GM12801 (cell line): ENCODE measurements around the gene MPV17.

Experiments
- TF ChIP-seq, protein P1 (sequence below): IDR thresholded peaks from one replicate; pipeline ENCODE4 v1.5.1; 2011; ENCODE audit warnings: control low read depth; ENCODE audit not compliant: insufficient read length; ENCODE audit errors: extremely low read depth

The MPV17 gene, protein sequence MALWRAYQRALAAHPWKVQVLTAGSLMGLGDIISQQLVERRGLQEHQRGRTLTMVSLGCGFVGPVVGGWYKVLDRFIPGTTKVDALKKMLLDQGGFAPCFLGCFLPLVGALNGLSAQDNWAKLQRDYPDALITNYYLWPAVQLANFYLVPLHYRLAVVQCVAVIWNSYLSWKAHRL

GRCh38 chr2:27322766-27323595 is at the start of gene MPV17:
MPV17 (minus strand) TSS chr2:27323097; CDS start chr2:27322517, 580 bp downstream.
- TF ChIP-seq, protein P1, sequence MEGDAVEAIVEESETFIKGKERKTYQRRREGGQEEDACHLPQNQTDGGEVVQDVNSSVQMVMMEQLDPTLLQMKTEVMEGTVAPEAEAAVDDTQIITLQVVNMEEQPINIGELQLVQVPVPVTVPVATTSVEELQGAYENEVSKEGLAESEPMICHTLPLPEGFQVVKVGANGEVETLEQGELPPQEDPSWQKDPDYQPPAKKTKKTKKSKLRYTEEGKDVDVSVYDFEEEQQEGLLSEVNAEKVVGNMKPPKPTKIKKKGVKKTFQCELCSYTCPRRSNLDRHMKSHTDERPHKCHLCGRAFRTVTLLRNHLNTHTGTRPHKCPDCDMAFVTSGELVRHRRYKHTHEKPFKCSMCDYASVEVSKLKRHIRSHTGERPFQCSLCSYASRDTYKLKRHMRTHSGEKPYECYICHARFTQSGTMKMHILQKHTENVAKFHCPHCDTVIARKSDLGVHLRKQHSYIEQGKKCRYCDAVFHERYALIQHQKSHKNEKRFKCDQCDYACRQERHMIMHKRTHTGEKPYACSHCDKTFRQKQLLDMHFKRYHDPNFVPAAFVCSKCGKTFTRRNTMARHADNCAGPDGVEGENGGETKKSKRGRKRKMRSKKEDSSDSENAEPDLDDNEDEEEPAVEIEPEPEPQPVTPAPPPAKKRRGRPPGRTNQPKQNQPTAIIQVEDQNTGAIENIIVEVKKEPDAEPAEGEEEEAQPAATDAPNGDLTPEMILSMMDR, result no peak

DNA sequence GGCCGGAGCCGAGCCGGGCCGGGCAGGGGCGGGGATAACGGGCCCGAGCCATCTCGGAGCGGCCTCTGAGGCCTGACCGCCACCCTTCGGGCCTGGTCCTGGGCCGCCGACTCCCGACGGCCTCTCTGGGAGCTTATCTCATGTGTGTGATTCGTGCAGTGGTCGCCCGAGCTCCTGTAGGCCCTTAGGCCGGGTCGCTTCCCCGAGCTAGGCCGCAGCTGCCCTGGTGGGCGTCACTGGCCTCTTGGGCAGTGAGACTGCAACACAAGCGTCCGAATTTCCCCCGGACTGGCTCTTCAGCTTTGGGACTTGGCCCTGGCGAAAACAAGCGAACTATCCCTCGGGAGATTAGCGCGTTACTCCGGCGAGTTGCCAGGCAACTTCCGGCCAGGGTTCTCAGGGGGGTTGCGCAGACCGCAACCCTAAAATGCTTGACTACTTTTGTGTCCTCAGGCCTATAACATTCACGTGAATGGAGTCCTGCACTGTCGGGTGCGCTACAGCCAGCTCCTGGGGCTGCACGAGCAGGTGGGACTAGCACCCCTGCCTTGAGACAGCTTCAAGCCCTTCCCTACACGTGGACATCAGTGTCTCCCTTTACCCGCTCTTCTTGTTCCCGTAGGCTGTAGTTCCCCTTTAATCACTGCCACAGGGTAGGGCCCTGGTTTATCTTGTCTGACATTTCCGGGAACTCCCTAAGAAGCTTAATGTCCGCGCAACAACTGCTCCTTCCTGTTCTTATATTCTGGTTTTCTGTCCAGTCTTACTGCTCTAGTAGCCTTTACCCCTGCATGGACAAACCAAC is 48.1 kb upstream of the MPV17 start:
- TF ChIP-seq, protein P1, result no peak

DNA sequence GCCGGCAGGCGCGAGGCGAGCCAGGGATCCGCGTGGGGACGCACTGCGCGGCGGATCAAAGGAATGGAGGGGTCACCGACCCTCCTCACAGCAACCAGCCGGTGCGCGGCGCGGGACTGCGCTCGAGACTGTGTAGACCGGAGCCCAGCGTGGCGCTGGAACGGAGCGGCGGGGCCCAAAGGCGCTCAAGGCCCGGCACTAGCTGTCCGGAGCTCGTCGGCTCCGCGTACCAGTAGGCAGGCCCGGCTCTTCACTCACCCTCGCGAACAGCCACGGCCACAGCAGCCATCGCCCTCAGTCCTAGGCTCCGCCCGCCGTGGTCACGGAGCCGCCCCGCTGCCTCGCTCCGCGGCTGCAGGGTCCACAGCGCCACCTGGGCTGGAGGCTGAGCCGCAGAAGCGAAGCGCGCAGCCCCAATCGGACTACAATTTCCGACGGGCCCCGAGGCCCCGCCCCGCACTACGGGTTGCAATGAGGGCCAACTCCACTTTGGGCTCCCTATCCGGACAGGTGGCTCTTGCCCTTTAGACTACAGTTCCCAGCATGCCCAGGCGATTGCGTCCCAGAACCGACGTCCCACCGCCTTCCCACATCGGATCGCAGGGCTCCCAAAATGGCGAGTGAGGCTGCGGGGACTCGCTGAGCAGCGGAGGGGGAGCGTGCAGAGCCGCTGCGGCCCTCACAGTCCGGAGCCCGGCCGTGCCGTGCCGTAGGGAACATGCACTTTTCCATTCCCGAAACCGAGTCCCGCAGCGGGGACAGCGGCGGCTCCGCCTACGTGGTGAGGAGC is 47.3 kb upstream of the MPV17 start, which contains the start of the genes EIF2B4 and SNX17:
Gene EIF2B4, minus strand, starts transcription at position 313 of the 790 bp plus-strand sequence. Its CDS starts 24 bp downstream, at position 289.
Gene SNX17, plus strand, starts transcription at position 591 of the 790 bp plus-strand sequence. Its CDS starts 128 bp downstream, at position 719.
- TF ChIP-seq, protein P1, result no peak

- TF ChIP-seq, protein P1, result no peak
These were observed 46.7 kb upstream of the MPV17 start for GRCh38 chr2:27369471-27370025.

DNA sequence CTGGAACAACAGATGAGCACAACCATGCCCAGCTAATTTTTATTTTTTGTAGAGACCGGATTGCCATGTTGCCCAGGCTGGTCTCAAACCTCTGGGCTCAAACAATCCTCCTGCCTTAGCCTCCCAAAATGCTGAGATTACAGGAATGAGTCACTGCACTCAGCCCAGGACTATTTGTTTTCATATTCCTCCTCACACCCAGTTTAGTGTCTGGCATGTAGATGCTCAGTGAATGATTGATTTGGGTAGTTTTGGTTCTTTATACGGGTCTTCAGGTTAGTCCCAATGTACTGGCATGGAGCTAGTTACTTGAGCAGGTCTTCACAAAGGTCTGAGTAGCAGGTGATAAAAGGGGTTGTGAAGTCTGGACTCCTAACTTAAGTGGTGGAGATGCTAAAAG is 41.0 kb upstream of the MPV17 start:
- TF ChIP-seq, protein P1, result no peak

DNA sequence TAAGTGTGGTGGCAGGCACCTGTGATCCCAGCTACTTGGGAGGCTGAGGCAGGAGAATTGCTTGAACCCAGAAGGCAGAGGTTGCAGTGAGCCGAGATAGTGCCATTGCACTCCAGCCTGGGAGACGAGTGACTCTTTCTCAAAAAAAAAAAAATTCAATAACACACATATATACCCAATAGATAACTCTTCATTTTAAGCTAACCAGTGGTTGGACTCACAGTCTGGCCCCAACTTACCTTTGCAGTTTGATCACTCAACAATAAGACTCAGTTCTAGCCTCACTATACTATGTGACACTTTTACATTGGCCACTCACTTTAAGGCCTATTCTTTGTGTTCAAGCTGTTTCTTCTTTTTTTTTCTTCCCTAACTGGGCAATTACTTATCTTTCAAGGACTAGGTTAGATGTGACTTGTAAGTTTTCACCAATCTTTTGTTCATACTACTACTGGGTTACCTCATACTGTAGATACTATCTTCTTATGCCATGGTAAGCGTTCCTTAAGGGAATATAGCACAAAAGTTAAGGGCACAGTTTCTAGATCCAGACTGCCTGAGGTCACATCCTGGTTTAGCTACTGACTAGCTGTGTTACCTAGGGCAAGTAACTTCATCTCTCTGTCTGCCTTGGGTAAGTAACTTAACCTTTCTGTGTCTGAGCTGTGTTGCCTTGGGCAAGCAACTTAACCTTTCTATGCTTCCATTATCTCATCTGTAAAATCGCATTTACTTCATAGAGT is 40.0 kb upstream of the MPV17 start:
- TF ChIP-seq, protein P1, result no peak
